Activated CD8-positive, alpha-beta memory T cell treated with anti-CD3 and anti-CD28 coated beads for 36 hours (primary cell): ENCODE data around the gene IPO9. TPM values are rescaled to one million over a fixed set of nuclear protein-coding genes. Genes with fewer than 3 reads are reported as not detected.

Experiments used
- CTCF ChIA-PET: fragments of 350-600 bp; sonication (Branson Sonifier 250); formaldehyde crosslinking; loops from one replicate; lab custom pipeline; 2021; ENCODE audit warnings: antibody characterized with exemption; lab: Charles Lee
- POLR2A ChIA-PET: fragments of 350-600 bp; sonication (Branson Sonifier 250); formaldehyde crosslinking; loops from one replicate; lab custom pipeline; 2021; ENCODE audit warnings: antibody characterized with exemption; lab: Charles Lee
- total RNA-seq, 2 experiments: library from RNA; stranded (reverse); gene quantifications; one replicate each; pipeline ENCODE4 v1.2.3, GENCODE V29; 2021

The IPO9 gene
- total RNA-seq, 2 experiments from 2014 or later, result 68.3 to 74.7 TPM

DNA sequence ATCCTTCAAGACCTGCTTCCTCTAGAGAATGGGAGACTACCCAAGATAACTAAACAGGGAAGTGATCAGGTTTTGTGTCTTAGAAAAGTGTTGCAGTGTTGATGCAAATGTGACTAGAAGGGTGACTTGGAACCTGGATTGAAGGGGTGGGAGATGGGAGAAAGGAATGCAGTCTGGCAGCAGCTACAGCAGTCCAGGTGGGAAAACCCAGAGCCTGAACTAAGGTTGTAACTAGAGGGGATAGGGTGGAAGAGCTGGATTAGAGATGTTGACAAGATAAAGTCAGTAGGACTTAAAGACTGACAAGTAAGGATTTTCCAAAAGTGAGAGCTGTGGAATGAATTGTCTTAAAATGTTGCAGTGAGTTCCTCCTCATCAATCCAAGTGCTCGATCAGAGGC is 52.7 kb downstream of the IPO9 start:
- ChIA-PET CTCF (interaction anchor here (0.7 to 0.9 kb wide), 2 partner anchors 13 to 109 kb away, joined by 3 read pairs; no protein-coding TSS in a partner anchor), POLR2A (interaction anchor here (0.6 kb wide), 1 partner anchor 105 kb away, joined by 5 read pairs; no protein-coding TSS in a partner anchor)

- POLR2A ChIA-PET, result interaction anchor here (0.7 to 0.9 kb wide), 5 partner anchors 19 to 265 kb away, joined by 3 to 8 read pairs (median 3); no protein-coding TSS in a partner anchor
- CTCF ChIA-PET, result interaction anchor here (0.7 to 2.9 kb wide), 2 partner anchors 13 to 261 kb away, joined by 3 to 15 read pairs; no protein-coding TSS in a partner anchor
These were observed 53.7 kb downstream of the IPO9 start for GRCh38 chr1:201882665-201883132.

GRCh38 chr1:201883266-201883665 is 54.3 kb downstream of the IPO9 start:
- POLR2A ChIA-PET, result interaction anchor here (0.7 to 0.9 kb wide), 5 partner anchors 19 to 265 kb away, joined by 3 to 8 read pairs (median 3); no protein-coding TSS in a partner anchor
- CTCF ChIA-PET, result interaction anchor here (1.7 to 2.9 kb wide), 2 partner anchors 10 to 12 kb away, joined by 6 to 15 read pairs; no protein-coding TSS in a partner anchor

DNA sequence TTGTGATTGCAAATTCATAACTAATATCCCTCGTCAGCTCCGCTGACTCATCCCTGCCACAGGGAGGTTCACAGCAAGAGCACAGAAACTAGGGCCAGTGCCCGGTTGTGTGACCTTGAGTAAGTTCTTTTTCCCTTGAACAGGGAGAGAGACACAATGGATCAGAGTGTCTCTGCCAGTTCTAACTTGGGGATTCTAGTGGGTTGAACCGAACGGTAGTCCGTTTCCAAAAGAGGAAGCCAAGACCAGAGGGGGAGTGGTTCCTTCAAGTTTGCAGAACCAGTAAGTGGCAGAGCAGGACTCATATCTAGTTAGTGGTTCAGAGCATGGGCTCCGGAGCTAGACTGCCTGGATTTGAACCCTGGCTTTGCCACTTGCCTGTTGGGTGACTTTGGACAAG is 54.8 kb downstream of the IPO9 start:
- POLR2A ChIA-PET, result no interaction called here
- CTCF ChIA-PET, result interaction anchor here (0.6 to 2.9 kb wide), 3 partner anchors 10 to 195 kb away, joined by 3 to 15 read pairs (median 6); no protein-coding TSS in a partner anchor

- CTCF ChIA-PET, result interaction anchor here (0.6 to 2.9 kb wide), 4 partner anchors 9 to 195 kb away, joined by 3 to 15 read pairs (median 4); no protein-coding TSS in a partner anchor
- POLR2A ChIA-PET, result no interaction called here
These were observed 55.5 kb downstream of the IPO9 start for GRCh38 chr1:201884425-201884824.

GRCh38 chr1:201885531-201886075 is 56.6 kb downstream of the IPO9 start:
- ChIA-PET CTCF (interaction anchor here (2.3 kb wide), 1 partner anchor 10 kb away, joined by 18 read pairs; no protein-coding TSS in a partner anchor), POLR2A (no interaction called here)

- POLR2A ChIA-PET, result no interaction called here
- CTCF ChIA-PET, result interaction anchor here (2.3 kb wide), 1 partner anchor 9 kb away, joined by 18 read pairs; no protein-coding TSS in a partner anchor
These were observed 57.3 kb downstream of the IPO9 start for GRCh38 chr1:201886103-201886885.

GRCh38 chr1:201887116-201887866 is 58.3 kb downstream of the IPO9 start:
- ChIA-PET CTCF (interaction anchor here (2.3 kb wide), 1 partner anchor 8 kb away, joined by 18 read pairs; no protein-coding TSS in a partner anchor), POLR2A (no interaction called here)

DNA sequence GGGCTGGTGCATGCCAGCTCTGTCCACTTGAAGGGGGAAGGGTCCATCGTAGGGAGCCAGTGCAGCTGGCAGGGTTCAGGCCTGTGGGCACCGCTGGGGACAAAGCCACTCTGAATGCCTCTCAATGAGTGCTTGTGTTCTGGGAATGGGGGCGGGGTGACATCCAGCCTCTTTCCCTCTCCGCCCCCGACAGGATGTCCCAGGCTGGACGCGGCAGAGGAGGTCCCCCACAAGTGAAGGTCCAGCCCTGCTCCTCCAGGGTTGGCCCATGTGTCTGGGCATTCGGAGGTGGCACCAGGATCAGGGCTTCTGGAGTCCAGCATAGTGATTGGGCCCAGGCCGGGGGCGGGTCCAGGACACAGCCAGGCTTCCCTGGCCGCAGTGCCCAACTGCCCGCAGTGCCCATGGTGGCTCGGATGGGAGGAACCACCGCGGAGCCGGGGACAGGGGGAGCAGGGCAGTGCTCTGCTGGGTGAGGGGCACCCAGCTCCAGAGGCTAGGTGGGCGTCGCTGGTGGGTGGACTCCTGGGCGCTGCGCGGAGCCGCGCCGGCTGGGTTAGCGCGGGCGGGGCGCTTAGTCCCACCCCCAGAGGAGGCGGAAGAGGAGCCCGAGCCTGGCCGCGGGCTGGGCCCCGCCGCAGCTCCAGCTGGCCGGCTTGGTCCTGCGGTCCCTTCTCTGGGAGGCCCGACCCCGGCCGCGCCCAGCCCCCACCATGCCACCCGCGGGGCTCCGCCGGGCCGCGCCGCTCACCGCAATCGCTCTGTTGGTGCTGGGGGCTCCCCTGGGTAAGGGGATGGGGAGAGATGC is 59.5 kb downstream of the IPO9 start, which contains the start of gene SHISA4:
SHISA4 (plus strand) TSS at position 617 of the 808 bp plus-strand sequence; CDS start at position 714, 97 bp downstream.
- ChIA-PET POLR2A (no interaction called here), CTCF (no interaction called here)

DNA sequence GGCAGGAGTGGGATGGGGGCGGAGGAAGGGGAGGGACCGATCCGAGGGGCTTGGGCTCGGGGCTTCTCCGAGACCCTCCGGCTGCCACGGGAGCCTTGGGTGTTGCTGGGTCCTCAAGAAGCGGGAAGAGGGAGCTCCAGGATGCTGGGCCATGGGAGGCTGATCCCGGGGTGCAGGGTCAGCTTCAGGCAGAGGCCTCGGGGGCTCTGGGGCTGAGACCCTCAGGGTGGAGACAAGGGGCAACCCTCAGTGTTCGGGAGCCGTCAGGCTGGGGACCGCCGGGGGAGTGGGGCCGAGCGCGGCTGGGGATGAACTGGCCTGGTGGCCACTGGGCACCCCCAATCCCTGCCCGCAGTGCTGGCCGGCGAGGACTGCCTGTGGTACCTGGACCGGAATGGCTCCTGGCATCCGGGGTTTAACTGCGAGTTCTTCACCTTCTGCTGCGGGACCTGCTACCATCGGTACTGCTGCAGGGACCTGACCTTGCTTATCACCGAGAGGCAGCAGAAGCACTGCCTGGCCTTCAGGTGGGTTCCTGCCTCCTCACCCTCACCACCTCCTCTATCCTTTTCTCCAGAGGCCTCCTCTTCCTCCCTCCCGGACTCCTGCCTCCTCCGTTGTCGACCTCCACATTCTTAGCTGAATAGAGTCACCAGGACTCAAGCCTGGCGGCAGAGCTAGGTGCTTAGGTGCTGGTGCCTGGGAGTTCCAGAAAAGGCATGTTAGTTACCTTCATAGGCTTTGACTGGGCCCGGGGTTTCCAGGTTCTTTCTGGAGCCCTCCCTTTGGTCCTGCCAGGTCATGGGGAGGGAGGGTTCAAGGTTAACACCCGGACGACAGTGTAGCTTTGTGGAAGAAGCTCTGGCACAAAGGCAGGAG is 60.4 kb downstream of the IPO9 start:
- POLR2A ChIA-PET, result no interaction called here
- CTCF ChIA-PET, result interaction anchor here (0.8 to 1.3 kb wide), 2 partner anchors 9 to 83 kb away, joined by 3 to 5 read pairs; no protein-coding TSS in a partner anchor

DNA sequence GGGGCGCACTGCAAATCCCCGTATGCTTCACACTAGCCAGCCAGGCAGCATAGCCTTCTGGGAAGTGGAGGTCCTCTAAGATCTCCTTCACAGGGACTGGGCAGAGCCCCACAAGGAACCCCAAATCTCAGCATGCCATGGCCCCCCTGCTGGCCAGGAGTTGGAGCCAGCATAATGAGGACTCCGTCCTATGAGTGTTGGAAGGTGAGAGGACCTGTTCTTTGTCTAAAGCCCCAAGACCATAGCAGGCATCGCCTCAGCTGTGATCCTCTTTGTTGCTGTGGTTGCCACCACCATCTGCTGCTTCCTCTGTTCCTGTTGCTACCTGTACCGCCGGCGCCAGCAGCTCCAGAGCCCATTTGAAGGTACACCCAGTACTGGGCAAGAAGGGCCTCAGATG is 61.3 kb downstream of the IPO9 start:
- POLR2A ChIA-PET, result no interaction called here
- CTCF ChIA-PET, result interaction anchor here (0.8 to 1.3 kb wide), 3 partner anchors 10 to 83 kb away, joined by 3 to 5 read pairs (median 3); no protein-coding TSS in a partner anchor

- POLR2A ChIA-PET, result no interaction called here
- CTCF ChIA-PET, result interaction anchor here (1.3 kb wide), 1 partner anchor 82 kb away, joined by 3 read pairs; no protein-coding TSS in a partner anchor
These were observed 62.0 kb downstream of the IPO9 start for GRCh38 chr1:201890806-201891450.

DNA sequence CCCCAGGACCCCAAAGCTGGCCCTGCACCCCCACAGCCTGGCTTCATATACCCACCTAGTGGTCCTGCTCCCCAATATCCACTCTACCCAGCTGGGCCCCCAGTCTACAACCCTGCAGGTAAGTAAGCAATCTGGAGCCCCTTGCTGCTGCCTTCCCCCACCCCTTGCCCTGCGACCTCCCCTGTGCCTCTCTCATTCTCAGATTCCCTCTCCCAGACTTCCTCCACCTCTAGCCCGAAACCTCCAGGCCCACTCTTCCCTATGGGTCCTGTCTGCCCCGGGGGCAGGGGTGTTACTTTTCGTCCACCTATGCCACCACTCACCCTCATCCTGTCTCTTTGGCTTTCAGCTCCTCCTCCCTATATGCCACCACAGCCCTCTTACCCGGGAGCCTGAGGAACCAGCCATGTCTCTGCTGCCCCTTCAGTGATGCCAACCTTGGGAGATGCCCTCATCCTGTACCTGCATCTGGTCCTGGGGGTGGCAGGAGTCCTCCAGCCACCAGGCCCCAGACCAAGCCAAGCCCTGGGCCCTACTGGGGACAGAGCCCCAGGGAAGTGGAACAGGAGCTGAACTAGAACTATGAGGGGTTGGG is 62.6 kb downstream of the IPO9 start:
- ChIA-PET POLR2A (no interaction called here), CTCF (interaction anchor here (1.0 to 1.3 kb wide), 3 partner anchors 14 to 82 kb away, joined by 3 read pairs; no protein-coding TSS in a partner anchor)

DNA sequence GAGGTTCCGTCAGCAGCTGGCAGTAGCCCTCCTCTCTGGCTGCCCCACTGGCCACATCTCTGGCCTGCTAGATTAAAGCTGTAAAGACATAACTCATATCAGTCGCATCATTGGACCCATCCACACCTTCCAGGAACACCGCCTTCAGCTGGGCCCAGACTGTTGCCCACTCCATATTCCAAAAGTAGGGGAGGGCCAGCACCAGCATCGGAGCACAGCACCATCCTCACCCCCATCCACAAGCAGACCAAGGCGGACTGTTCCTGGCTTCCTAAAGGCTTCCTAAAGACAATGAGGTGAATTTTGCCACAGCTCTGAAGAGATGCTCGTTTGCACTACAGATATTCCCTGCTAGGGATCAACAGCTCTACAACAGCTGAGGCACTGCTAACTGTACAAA is 63.3 kb downstream of the IPO9 start:
- CTCF ChIA-PET, result interaction anchor here (1.0 to 1.9 kb wide), 4 partner anchors 8 to 80 kb away, joined by 3 to 6 read pairs (median 4); no protein-coding TSS in a partner anchor

GRCh38 chr1:201893431-201893830 is 64.5 kb downstream of the IPO9 start:
- ChIA-PET CTCF (interaction anchor here (0.7 to 1.9 kb wide), 4 partner anchors 9 to 79 kb away, joined by 3 to 6 read pairs (median 4); no protein-coding TSS in a partner anchor), POLR2A (no interaction called here)

More for the DNA sequence above, 63.3 kb downstream of the IPO9 start:
- POLR2A ChIA-PET, result no interaction called here
